Cardiac muscle cell (in vitro differentiated cells and primary cell): ENCODE results near the gene JPT2. TPM values are rescaled to one million over a fixed set of nuclear protein-coding genes. Genes with fewer than 3 reads are reported as not detected.

ENCODE experiments used
- DNase-seq, 2 donors: peaks; one replicate each; pipeline versions ENCODE4 v3.0.0 to v3.0.0-alpha.2; 2010 to 2017; ENCODE audit warnings: low read depth in 1 of 2, low spot score in 1 of 2
- H3K27ac ChIP-seq: fragments of 200-600 bp; sonication (generic); 2 replicates; pipeline ENCODE4 v1.5.1; 2016
- H3K27me3 ChIP-seq: fragments of 200-600 bp; sonication (generic); 2 replicates; pipeline ENCODE4 v1.6.0; 2016; ENCODE audit warnings: control low read depth
- H3K36me3 ChIP-seq: fragments of 200-600 bp; sonication (generic); 2 replicates; pipeline ENCODE4 v1.5.1; 2016; ENCODE audit warnings: control low read depth
- H3K4me1 ChIP-seq: fragments of 200-600 bp; sonication (generic); 2 replicates; pipeline ENCODE4 v1.8.1; 2017; ENCODE audit warnings: low read depth, mild to moderate bottlenecking, mixed run types
- H3K4me3 ChIP-seq: fragments of 200-600 bp; sonication (generic); 2 replicates; pipeline ENCODE4 v1.5.1; 2016; ENCODE audit warnings: mild to moderate bottlenecking
- H3K9me3 ChIP-seq: fragments of 200-600 bp; sonication (generic); 2 replicates; pipeline ENCODE4 v1.5.1; 2017; ENCODE audit warnings: low read depth, mild to moderate bottlenecking, control low read depth
- CTCF ChIP-seq: IDR thresholded peaks from 2 replicates; pipeline ENCODE4 v1.5.1; 2012; ENCODE audit warnings: low read depth, mild to moderate bottlenecking, low read length
- polyA plus RNA-seq: library from polyadenylated mRNA; unstranded; fragments of >200 nt; fragmentation: Nextera tagmentation; extraction: Ambion mirVana; gene quantifications from 2 replicates; pipeline ENCODE4 v1.2.1, GENCODE V29; 2016
- total RNA-seq: library from RNA; depleted of rRNA; stranded (reverse); fragments of >200 nt; gene quantifications from 2 replicates; pipeline ENCODE4 v1.2.3, GENCODE V29; 2016

Gene JPT2
- total and polyA plus RNA-seq, 2 experiments from 2014 or later: 10.0 to 34.5 TPM

GRCh38 chr16:1734816-1735215 lies 56.7 kb downstream of the JPT2 start:
- Histone ChIP-seq H3K27ac (no peak overlapping the region), H3K4me1 (no peaks in the 10 kb centered on the region), H3K9me3 (no peaks in the 10 kb centered on the region), H3K36me3 (peaks cover 10% of the 10 kb centered on the region), H3K27me3 (no peaks in the 10 kb centered on the region), H3K4me3 (no peak overlapping the region)
- TF ChIP-seq CTCF: no peak
- no peak for DNase-seq

- H3K27ac ChIP-seq: no peak overlapping the region
- H3K27me3 ChIP-seq: no peaks in the 10 kb centered on the region
- TF ChIP-seq CTCF: no peak
- peaks cover 4% of the 10 kb centered on the region for H3K36me3 ChIP-seq
- H3K4me3 ChIP-seq: no peak overlapping the region
- H3K9me3 ChIP-seq: no peaks in the 10 kb centered on the region
- H3K4me1 ChIP-seq: no peaks in the 10 kb centered on the region
- DNase-seq: no peak
Measured at GRCh38 chr16:1740234-1740633, 62.2 kb downstream of the JPT2 start.

- Histone ChIP-seq H3K27ac (no peak overlapping the region), H3K4me1 (no peaks in the 10 kb centered on the region), H3K27me3 (no peaks in the 10 kb centered on the region), H3K4me3 (no peak overlapping the region), H3K36me3 (peaks cover 4% of the 10 kb centered on the region), H3K9me3 (no peaks in the 10 kb centered on the region)
- TF ChIP-seq CTCF: no peak
- DNase-seq: no peak
Measured at GRCh38 chr16:1740781-1741490, 62.9 kb downstream of the JPT2 start.

GRCh38 chr16:1741553-1742165 lies 63.6 kb downstream of the JPT2 start:
- Histone ChIP-seq H3K4me1 (no peaks in the 10 kb centered on the region), H3K4me3 (no peak overlapping the region), H3K9me3 (no peaks in the 10 kb centered on the region), H3K27me3 (no peaks in the 10 kb centered on the region), H3K27ac (no peak overlapping the region), H3K36me3 (peaks cover 4% of the 10 kb centered on the region)
- TF ChIP-seq CTCF: no peak
- DNase-seq: no peak

GRCh38 chr16:1743376-1744337 lies 65.6 kb downstream of the JPT2 start:
- no peak for DNase-seq
- no peaks in the 10 kb centered on the region for H3K4me1 ChIP-seq
- no peaks in the 10 kb centered on the region for H3K27me3 ChIP-seq
- H3K27ac ChIP-seq: no peak overlapping the region
- no peak for TF ChIP-seq CTCF
- no peak overlapping the region for H3K4me3 ChIP-seq
- peaks cover 4% of the 10 kb centered on the region for H3K36me3 ChIP-seq
- no peaks in the 10 kb centered on the region for H3K9me3 ChIP-seq
